Inflammatory macrophage treated with lipopolysaccharide for 4 hours (primary cell): ENCODE measurements around the gene EGFL7.

Experiments
- DNase-seq: peaks from one replicate; pipeline ENCODE4 v3.0.0-alpha.2; 2020

The EGFL7 gene

DNA sequence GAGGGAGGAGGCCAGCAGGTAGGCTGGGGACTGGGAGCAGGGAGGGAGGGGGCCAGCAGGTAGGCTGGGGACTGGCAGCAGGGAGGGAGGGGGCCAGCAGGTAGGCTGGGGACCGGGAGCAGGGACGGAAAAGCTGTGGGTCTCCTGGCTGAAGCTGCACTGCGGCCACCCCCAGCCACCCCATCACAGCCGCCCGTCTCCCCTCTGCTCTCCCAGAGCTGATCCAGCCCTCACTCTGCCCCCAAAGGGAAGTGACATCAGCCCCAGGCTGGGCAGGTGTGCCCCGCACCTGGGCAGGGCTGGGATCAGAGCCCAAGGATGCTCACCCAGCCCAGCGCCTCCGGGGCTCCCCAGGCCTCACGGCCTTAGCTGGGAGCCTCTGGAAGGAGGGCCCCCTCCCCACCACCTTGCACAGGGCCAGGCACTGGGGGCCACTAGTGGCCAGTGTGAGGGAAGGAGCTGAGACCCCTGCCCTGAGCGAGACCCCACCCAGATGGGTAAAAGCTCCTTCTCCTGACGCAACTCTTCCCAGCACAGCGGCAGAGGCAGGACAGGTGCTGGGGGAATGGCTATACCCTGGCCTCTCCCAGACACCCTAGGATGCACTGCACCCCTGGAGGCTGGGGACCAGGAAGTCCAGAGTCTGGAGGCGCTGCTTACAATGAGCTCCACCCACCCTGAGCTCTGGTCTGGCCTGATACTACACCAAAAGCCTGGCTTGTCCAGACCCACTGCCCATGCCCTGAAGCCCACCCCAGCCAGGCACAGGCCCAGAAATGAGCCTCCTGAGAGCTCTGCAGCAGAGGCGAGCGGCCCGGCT lies 13.0 kb downstream of the EGFL7 start:
- no peak for DNase-seq

DNA sequence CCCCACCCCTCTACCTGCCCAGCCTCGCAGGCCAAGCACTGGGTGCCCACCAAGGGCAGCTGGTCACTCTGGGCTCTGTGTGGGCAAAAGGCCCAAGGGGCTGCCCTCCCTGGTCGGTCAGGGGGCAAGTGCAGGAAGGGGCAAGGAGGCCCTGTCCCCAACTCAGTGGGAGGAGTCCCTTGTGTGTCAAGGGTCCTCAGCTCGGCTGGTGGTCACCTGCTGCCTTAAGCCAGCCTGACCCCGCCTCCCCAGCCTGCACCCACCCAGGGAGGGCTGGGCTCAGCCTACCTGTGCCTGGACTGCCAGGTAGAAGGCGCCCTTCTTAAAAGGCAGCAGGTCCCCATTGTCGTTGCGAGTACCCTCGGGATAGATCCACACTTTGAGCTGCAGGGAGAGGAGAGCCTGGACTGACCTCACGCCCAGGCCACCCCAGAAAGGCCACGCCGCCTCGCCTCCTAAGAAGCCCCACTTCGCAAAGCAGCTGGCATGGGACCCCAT lies 13.6 kb downstream of the EGFL7 start:
- DNase-seq: no peak

DNA sequence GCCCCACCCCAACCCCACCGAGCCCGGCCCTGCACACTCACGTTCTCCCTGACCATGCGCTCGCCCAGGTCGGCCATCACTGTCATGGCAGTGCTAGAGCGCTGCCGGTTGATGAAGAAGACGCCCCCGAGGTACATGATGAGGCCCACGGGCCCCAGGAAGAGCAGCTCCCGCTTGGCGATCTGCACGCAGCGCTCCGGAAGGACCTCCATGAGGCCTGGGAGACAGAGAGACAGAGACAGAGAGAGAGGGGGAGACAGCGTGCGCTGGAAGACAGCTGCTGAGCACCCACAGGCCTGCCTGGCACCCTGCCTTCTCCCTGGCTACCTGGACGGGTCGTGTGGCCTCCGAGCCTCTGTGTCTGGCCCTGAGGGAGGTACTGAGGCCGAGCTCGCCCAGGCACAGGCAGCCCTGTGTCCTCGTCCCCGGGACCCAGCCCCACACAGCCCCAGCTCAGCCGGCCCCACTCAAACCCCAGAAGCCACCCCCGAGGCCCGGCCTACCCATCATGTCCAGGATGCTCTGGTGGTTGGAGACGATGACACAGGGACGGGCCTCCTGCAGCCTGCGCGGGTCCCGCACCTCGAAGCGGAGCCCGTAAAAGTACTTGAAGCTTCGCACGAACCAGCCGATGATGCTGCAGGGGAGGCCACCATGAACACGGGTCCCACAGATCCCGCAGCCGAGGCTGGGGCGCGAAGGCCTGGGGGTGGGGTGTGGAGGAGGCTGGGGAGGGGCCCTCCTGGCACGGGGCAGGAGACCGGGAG lies 14.4 kb downstream of the EGFL7 start:
- no peak for DNase-seq

DNA sequence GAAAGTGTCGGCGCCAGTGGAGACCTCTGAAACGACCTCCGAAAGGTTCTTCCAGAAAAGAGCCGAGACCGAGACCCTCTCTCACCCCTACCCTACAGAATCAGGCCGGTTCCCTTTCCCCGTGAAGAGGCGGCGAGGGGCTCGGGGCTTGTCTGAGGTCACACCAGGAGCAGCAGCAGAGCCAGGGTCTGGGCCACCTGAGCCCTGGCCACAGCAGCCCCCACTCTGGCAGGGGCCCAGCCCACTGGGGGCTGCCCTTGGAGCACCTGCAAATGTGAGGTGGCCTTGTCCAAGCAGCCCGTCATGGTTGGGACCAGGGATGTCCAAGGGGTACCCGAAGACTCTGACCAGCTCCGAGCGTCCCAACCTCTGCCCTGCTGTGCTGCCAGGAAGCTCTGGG lies 15.3 kb downstream of the EGFL7 start:
- no peak for DNase-seq

DNA sequence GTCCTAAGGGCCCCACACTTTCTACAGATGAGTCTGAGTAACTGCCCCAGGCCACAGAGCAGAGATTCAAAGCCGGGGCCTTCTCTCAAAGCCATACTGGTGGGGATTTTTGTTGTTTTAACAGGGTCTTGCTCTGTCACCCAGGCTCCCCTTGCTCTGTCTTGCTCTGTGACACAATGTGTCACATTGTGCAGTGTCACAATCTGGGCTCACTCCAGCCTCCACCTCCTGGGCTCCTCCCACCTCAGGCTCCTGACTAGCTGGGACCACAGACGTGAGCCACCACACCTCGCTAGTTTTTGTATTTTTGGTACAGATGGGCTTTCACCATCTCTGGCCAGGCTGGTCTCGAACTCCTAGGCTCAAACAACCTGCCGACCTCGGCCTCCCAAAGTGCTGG lies 15.9 kb downstream of the EGFL7 start:
- peak; percentile 65 for DNase-seq

DNA sequence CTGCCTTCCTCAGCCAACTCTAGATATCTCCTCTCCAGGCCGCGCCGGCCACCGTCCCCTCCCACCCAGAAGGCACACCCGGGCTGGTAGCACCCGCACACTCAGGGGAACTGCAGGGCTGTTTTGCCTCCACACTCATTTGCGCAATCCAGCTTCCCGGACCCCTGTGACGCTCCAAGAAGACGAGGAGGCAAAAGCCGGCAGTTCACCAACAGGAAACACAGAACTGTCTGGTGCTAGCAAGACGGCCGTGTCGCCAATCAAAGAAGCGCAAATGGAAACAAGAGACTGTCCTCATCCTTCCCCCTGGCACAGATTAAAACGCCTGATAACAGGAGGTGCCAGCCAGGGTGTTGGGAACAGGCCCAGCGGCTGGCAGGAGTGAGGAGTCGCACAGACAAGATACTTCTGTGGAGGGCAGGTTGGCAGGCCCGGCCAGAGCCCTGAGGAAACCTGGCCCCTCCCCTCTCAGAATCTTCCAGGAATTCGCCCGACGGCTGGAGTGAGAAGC lies 16.8 kb downstream of the EGFL7 start:
- peak; percentile 78 for DNase-seq

DNA sequence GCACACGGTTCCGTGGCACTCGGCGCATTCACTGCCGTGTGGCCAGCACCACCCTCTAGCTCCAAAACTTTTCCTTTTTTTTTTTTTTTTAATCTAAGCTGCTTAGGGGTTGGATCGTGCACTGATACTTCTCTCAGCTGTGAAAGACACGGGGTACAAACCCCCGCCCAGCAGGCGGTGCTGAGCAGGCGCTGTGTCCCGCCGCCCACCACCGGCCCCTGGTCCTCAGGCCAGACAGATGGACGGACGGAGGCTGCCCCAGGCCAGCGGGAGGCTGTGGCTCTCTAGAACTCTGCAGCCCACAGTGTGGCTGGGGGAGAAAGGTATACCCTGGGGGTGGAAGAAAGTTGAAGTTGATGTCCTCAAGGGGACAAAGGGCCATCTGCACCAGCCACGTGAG lies 18.3 kb downstream of the EGFL7 start:
- DNase-seq: no peak

DNA sequence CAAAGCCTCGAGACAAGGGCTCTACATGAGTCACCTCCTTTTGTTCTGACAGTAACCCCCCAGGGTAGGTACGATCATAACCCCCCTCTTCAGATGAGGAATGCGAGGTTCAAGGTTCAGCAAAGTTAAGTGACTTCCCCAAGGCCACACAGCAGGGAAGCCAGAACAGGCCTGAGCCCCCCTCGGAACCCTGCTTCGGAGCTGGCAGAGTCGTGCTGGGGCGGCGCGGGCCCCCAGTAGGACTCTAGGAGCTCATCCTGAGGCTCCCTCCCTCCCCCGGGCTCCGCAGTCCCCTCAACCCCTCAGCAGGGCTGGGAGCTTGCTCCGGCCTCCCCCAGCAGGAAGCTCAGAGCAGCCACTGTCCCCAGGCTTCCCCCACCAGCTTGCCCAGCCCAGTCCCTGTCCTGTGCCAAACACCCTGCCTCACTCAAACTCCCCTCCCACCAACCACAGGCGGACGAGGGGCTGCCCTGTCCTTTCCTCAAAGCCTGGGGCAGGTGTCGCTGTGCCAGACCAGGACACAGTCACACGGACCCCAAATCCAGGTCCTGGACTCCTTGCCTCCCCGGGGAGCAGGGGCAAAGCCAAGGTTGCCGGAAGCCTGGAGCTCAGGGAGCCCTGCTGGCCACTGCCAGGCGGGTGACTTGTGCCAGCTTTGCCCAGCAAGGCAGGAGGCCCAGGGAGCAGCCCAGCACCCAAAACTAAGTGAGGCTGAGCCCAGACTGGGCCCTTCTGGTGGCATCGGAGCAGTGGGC lies 19.4 kb downstream of the EGFL7 start:
- no peak for DNase-seq

DNA sequence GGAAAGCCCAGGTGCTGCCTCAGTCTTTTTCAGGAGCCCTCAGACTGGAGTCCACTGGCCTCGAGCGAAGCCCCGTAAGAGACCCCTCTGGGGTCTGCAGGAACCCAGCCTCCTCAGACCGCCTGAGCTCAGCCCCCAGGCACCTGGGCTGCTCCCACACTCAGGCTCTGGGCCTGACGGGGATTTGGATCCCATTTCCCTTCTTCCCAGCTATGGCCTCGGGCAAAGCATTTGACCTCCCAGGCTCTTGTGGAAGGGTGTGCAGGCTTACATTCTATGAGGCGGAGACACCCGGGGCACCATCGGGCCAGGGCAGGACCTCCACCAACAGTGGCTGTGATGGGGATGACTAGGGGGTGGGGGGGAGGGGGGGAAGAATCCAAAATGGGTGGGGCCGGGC lies 20.0 kb downstream of the EGFL7 start:
- DNase-seq: no peak

DNA sequence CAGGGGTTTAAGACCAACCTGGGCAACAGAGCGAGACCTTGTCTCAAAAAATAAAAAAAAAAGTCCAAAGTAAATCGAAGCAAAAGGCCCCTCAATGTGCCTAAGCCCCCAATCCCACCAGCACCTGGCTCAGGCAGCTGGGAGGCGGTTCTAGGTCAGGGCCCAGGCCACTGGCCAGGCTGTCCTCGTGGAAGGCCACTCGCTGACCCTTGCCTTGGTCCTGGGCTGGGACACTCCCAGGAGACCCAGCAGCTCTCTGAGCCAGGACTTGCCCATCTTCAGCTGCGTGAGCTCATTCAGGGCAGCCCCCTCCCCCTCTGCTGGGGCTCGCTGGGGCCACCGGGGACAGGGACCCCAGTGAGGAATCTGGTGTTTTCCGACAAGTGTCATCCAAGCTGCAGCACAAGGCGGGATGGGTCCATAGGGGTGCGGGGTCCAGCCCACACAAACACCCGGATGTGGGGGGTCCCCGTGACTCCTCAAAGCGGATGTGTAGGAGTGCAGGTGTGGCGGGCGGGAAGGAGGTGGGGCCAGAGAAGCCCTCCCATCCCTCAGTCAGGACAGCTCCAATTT lies 20.5 kb downstream of the EGFL7 start:
- no peak for DNase-seq

DNA sequence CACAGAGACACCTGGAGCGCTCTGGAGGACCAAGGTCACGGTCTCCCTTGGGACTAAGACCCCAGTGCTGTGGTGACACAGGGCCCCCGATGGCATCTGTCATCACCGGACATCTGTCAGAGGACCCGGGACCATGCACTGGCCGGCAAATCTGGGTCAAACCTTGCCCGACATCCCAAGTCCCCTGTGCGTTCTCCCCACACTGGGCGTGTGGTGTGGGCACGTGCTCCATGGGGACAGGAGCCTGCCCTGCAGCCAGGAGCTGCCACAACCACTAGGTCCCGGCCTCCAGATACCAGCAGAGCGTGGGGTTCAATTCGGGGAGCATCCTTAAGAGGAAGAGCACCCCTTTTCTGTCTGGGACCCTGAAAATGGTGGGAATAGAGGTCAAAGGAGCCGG lies 21.0 kb downstream of the EGFL7 start:
- DNase-seq: no peak

DNA sequence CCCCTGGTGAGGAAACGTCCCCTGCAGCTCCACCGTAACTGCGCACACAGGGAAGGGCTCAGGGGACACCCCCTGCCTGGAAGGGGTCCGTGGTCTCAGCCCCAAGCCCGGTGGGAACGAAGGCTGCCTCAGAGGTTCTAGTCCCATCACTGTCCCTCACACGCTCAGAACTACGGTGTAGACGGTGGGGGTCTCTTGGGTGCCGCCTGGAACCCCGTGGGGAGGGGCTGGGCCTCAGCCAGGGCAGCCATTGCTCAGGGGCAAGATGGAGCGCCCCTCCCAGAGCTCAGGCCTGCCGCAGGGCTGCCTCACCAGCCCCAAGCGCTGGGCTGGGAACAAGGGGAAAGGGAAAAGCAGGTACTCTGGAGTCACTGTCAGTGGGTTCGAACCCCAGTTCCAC lies 21.6 kb downstream of the EGFL7 start:
- no peak for DNase-seq

DNA sequence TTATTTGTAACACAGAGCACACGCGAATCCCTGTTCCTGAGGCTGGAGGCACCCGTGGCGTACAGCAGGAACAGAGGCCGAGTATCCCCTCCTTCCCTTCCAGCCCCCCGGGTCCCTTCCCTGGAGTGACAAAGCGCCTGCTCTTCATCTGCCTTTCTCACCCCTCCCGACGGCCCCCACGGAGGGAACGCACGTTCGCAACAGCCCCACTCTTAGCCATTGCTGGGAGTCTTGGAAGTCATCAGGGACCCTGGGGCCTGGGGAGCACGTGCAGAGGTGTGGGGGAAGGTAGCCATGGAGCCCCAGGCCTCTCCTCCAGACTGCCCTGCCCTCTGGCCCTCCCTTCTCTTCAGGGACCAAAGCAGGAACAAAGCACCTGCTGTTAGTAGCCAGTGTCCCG lies 22.1 kb downstream of the EGFL7 start:
- DNase-seq: no peak

DNA sequence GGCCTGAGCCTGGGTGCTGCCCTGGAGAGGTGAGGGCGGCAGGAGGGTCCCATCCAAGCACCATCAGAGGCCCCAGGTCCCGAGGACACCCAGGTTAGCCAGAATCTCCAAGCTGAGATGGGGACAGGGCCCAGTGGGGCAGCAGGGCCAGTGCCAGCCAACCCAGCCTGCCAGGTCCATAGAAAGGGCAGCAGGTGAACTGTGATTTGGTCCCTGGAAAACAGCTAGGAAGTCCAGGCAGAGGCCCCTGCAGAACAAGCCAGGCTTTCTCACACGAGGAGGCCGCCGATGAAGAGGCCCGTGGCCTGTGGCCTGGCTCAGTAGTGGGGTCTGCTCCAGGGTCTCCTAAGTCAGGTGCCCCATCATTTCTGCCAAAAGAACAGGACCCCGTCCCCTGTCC lies 22.5 kb downstream of the EGFL7 start:
- no peak for DNase-seq

DNA sequence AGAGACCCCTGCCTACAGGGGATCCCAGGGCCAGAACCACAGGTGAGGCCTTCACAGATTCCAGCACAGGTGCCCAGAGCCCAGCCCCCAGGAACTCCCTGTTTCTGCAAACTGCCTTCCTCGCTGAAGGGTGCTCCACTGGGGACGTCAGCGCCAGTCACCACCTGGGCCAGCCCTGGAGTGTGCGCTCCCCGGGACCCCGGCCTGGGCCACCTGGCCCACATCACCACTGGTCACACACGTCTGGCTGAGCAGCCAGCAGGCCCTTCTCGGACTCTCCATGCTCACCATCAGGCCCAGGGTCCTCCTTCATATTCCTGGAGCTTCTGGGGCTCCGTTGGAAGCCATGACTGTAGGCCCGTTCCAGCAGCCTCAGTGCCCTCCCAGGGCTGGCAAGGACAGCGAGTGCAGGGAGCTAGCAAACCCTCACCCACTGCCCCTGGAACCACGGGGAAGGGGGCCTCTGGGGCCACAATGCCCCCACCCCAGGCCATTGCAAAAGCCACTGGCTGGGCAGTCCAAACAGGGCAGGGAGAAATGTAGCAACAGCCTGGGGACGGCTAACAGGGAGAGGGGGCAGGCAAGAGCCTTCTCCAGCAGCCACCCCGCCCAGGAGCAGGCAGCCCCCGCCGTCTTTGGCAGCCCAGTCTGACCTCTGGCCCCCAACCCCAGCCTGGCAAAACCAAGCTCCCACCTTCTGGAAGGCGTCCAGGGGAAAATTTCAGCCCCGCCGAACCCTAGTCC lies 23.2 kb downstream of the EGFL7 start:
- DNase-seq: peak; percentile 24

DNA sequence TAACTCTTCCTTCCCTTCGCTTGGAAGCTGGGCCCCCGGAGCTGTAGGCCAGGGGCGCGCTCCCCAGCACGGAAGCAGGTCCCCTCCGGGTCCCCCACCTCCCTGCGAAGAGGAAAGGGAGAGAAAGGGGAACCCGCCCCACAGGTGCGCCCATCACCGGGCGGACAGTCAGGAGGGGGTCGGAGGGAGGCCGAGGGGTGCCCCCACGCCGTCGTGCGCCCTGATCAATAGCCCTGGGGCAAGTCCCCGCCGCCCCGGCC lies 23.7 kb downstream of the EGFL7 start:
- DNase-seq: no peak

DNA sequence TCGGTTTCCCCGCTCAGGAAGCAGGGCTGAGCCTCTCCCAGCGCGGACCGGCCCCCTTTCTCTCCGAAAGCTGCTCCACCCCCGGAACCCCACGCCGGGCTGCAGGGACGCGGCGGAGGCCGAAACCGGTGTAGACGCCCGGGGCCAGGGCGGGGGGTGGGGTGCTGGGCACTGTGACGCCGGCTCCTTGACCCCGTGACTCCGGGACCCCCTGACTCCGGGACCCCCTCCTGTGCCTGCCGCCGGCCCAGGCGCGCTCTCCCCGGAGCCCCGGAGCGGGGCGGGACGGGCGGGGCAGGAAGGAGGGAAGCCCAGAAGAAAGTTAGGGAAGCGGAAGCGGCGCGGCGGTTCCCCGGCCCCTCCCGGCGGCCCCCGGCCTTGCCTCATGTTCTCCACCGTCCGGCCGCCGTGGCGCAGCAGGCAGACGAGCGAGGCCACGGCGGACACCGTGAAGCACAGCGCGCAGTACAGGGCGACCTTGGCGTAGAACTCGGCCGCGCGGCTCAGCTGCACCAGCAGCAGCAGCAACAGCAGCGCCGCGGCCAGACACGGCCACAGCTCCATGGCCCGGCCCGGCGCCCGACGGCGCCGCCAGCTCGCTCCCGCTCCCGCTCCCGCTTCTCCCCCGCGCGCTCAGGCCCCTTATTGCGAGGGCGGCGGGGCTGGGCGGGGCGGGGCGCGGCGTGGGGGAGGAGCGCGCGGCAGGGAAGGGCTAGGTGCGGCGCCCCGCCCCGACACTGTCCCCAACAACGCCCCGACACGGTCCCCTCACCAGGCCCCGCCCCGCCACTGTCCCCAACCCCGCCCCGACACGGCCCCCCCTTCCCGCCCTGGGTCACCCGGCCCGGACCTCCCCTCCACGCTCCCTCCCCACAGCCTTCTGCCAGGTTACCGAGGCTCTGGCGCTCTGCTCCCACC lies 24.3 kb downstream of the EGFL7 start, which contains the start of gene AGPAT2:
Gene AGPAT2 (minus strand): TSS at position 664 of the 918 bp plus-strand sequence. CDS start 100 bp downstream, at position 564.
- peak; percentile 79 for DNase-seq

DNA sequence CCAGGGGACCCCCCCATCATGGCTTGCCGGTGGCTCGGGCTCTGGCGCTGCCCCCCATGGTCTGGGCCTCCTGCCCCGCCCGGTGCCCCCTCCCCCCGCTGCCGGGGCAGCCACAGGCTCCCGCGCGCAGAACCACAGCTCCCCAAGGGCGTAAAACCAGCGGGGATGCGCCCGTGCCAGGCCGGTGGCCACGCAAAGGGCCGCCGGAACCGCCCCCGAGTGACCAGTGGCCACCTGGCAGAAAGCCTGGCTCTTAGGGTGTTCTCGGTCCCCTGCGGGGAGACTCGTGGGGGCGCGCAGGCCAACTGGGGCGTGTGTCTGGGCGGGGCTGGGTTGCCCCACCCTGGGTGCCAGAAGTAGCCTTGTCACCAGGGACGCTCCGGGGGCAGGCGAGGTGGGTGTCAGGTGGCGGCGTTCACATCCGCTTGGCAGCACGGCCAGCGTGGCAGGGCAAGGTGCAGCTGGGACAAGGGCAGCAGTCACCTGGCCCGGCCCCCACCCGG lies 25.1 kb downstream of the EGFL7 start:
- no peak for DNase-seq

DNA sequence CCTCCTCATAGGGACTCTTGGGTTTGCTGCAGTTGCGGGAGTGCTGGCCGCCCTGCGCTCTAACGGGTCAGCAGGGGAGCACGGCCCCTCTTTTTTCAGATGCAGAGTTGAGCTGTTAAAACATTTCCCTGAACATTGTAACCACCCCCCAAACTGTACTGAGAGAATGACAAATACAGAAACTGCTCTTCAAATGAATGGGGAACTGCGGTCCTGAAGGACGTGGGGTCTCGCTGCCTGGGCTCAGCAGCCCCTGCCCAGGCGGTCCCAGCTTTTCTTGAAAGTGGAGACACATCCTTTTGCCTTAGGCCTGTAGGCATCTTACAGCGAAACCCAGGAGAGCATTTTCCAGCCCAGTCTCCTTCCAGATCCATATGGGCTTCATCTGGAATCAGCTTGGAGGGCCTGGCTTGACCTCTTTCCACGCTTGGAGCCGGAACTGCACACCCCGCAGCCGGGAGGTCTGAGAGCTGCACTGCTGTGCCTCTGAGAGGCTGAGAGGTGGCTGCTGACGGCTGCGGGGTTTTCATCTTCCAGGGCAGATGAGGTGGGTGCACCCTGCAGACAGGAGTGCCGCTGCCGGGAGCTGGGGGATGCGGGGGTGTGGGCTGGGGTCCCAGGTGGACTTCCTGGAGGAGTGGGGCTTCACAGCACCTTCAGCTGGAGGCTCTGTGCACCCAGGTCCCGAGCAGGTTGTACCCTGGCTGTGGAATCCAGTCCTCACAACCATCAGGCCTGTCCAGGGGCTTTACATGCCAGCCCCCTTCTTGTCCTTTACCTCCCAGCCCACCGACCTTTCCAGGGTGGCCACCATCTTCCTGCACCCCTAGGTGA lies 25.8 kb downstream of the EGFL7 start:
- peak; percentile 25 for DNase-seq

DNA sequence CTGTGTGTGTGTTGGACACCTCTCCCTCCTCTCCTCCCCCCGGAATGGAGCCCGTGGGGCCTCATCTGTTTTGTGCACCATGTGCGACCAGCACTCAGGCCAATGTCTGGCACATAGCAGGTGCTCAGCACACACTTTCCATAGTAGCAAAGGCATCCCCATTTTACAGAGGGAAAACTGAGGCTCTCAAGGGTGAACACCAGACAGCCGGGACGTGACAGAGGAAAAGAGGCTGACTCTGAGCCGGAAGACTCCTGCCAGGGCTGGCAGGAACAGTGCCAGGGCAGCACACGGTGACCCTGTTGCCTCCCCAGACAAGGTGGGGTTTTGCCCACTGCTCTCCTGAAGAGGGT lies 26.4 kb downstream of the EGFL7 start:
- DNase-seq: no peak
